Measurements from ENCODE around the gene PSME1.

Gene PSME1

GRCh38 chr14:24110060-24110459 is 25.9 kb upstream of the PSME1 start:
- H3K4me3 ChIP-seq = no peak overlapping the region
- H3K4me2 ChIP-seq = peak overlapping the region in 2 of 11 experiments; percentile 2 to 17; a peak in 1 of 22 replicates
- no peaks in the 10 kb centered on the region; a peak in 1 of 22 replicates for H4K20me1 ChIP-seq
- H3K9me3 ChIP-seq (replicated peaks in 1 of 11) = peaks cover 0 to 2% (median 0%) of the 10 kb centered on the region in 11 experiments; a peak in 3 of 22 replicates
- H3K9ac ChIP-seq = no peak overlapping the region
- H3K36me3 ChIP-seq = peaks cover 0 to 7% (median 2%) of the 10 kb centered on the region in 11 experiments; a peak in 12 of 22 replicates
- no peak overlapping the region for H3K27ac ChIP-seq
- TF ChIP-seq Cebpa-rat (IDR thresholded peaks at IDR 0.05) = no peak
- H3K27me3 ChIP-seq = no peaks in the 10 kb centered on the region
- H3K4me1 ChIP-seq = peaks cover 19 to 47% (median 27%) of the 10 kb centered on the region in 10 experiments

GRCh38 chr14:24110523-24110922 is 25.5 kb upstream of the PSME1 start:
- Histone ChIP-seq H3K4me1 (peaks cover 21 to 46% (median 28%) of the 10 kb centered on the region in 10 experiments), H3K4me3 (no peak overlapping the region), H3K27ac (no peak overlapping the region), H3K36me3 (peaks cover 0 to 4% (median 0%) of the 10 kb centered on the region in 11 experiments; a peak in 1 of 22 replicates), H3K27me3 (no peaks in the 10 kb centered on the region), H3K4me2 (0 out of 22 replicates have a peak overlapping the region, but pooled peaks of 2 of the 11 experiments have one; percentile 2 to 15), H3K9ac (no peak overlapping the region), H4K20me1 (no peaks in the 10 kb centered on the region; a peak in 3 of 22 replicates), H3K9me3 (replicated peaks in 1 of 11) (no peaks in the 10 kb centered on the region)
- TF ChIP-seq Cebpa-rat (IDR thresholded peaks at IDR 0.05) = no peak

GRCh38 chr14:24113379-24113800 is 22.6 kb upstream of the PSME1 start:
- Histone ChIP-seq H3K36me3 (peaks cover 16 to 27% (median 19%) of the 10 kb centered on the region in 11 experiments), H3K27me3 (no peaks in the 10 kb centered on the region), H3K4me2 (peak overlapping the region; percentile 80 to 99 (median 96)), H3K4me1 (peaks cover 25 to 52% (median 41%) of the 10 kb centered on the region in 10 experiments), H3K9ac (peak overlapping the region; percentile 85 to 97 (median 90)), H3K9me3 (replicated peaks in 1 of 11) (no peaks in the 10 kb centered on the region), H4K20me1 (peaks cover 0 to 8% (median 0%) of the 10 kb centered on the region in 11 experiments; a peak in 3 of 22 replicates), H3K4me3 (peak overlapping the region; percentile 71 to 88 (median 76)), H3K27ac (peak overlapping the region; percentile 87 to 99 (median 96))
- TF ChIP-seq Cebpa-rat (IDR thresholded peaks at IDR 0.05) = no peak

GRCh38 chr14:24113801-24114531 is 22.0 kb upstream of the PSME1 start:
- peaks cover 0 to 8% (median 0%) of the 10 kb centered on the region in 11 experiments; a peak in 3 of 22 replicates for H4K20me1 ChIP-seq
- no peaks in the 10 kb centered on the region for H3K27me3 ChIP-seq
- H3K9ac ChIP-seq = peak overlapping the region; percentile 85 to 97 (median 90)
- H3K4me2 ChIP-seq = peak overlapping the region; percentile 80 to 99 (median 96)
- H3K27ac ChIP-seq = peak overlapping the region; percentile 87 to 99 (median 96)
- peaks cover 21 to 33% (median 24%) of the 10 kb centered on the region in 11 experiments for H3K36me3 ChIP-seq
- no peaks in the 10 kb centered on the region for H3K9me3 ChIP-seq (replicated peaks in 1 of 11)
- peak in 5 of 11 experiments; percentile 37 to 71 (median 54); a peak in 7 of 22 replicates for TF ChIP-seq Cebpa-rat (IDR thresholded peaks at IDR 0.05)
- H3K4me1 ChIP-seq = peaks cover 21 to 46% (median 35%) of the 10 kb centered on the region in 10 experiments
- peak overlapping the region; percentile 71 to 88 (median 76) for H3K4me3 ChIP-seq

- Histone ChIP-seq H3K4me2 (peak within 1 kb of the TSS; percentile 96 to 100 (median 98)), H3K27ac (peak within 1 kb of the TSS; percentile 87 to 99 (median 96))
- TF ChIP-seq Cebpa-rat (IDR thresholded peaks at IDR 0.05) = no peak
These were observed 21.2 kb upstream of the PSME1 start, which contains the start of the genes DCAF11 and NRL for GRCh38 chr14:24114532-24115421. DCAF11 (plus strand) TSS chr14:24114777; CDS start chr14:24115595, 818 bp downstream. NRL (minus strand) TSS chr14:24114949; CDS start chr14:24082848, 32,101 bp downstream.

GRCh38 chr14:24115422-24116127 is 20.4 kb upstream of the PSME1 start:
- Histone ChIP-seq H3K4me1 (peaks cover 18 to 33% (median 27%) of the 10 kb centered on the region in 10 experiments), H3K36me3 (peaks cover 37 to 49% (median 40%) of the 10 kb centered on the region in 11 experiments), H3K9me3 (replicated peaks in 1 of 11) (no peaks in the 10 kb centered on the region), H3K27ac (peak overlapping the region; percentile 87 to 99 (median 96); a peak in 21 of 22 replicates), H4K20me1 (peaks cover 0 to 8% (median 0%) of the 10 kb centered on the region in 11 experiments; a peak in 3 of 22 replicates), H3K9ac (peak overlapping the region; percentile 85 to 97 (median 90)), H3K27me3 (no peaks in the 10 kb centered on the region), H3K4me2 (peak overlapping the region; percentile 96 to 100 (median 97)), H3K4me3 (peak overlapping the region; percentile 71 to 88 (median 76))
- no peak for TF ChIP-seq Cebpa-rat (IDR thresholded peaks at IDR 0.05)

More at GRCh38 chr14:24114532-24115421, 21.2 kb upstream of the PSME1 start, which contains the start of the genes DCAF11 and NRL:
- peaks cover 29 to 41% (median 32%) of the 10 kb centered on the region in 11 experiments for H3K36me3 ChIP-seq
- no peaks in the 10 kb centered on the region for H3K27me3 ChIP-seq
- H3K9ac ChIP-seq = peak within 1 kb of the TSS; percentile 85 to 97 (median 90)
- H3K9me3 ChIP-seq (replicated peaks in 1 of 11) = no peaks in the 10 kb centered on the region
- peak within 1 kb of the TSS; percentile 71 to 88 (median 76) for H3K4me3 ChIP-seq
- peaks cover 0 to 8% (median 0%) of the 10 kb centered on the region in 11 experiments; a peak in 3 of 22 replicates for H4K20me1 ChIP-seq
- peaks cover 21 to 40% (median 31%) of the 10 kb centered on the region in 10 experiments for H3K4me1 ChIP-seq

GRCh38 chr14:24116128-24116814 is 19.7 kb upstream of the PSME1 start:
- TF ChIP-seq Cebpa-rat (IDR thresholded peaks at IDR 0.05) = no peak
- peak overlapping the region; percentile 71 to 88 (median 76) for H3K4me3 ChIP-seq
- H3K9me3 ChIP-seq (replicated peaks in 1 of 11) = no peaks in the 10 kb centered on the region
- peaks cover 0 to 8% (median 0%) of the 10 kb centered on the region in 11 experiments; a peak in 3 of 22 replicates for H4K20me1 ChIP-seq
- peaks cover 44 to 53% (median 47%) of the 10 kb centered on the region in 11 experiments for H3K36me3 ChIP-seq
- peak overlapping the region in 1 of 11 experiments; percentile 95; a peak in 1 of 22 replicates for H3K27ac ChIP-seq
- peak overlapping the region; percentile 85 to 97 (median 90); a peak in 20 of 22 replicates for H3K9ac ChIP-seq
- peaks cover 14 to 28% (median 24%) of the 10 kb centered on the region in 10 experiments for H3K4me1 ChIP-seq
- H3K27me3 ChIP-seq = no peaks in the 10 kb centered on the region
- peak overlapping the region; percentile 96 to 100 (median 97) for H3K4me2 ChIP-seq

Data from BLaER1 treated with 17β-estradiol and CSF1 and Interleukin-3, amounts not matched to agents 10 nM and 100 nM (cell line).